Liver (tissue), 9 donors: Measurements from ENCODE around the gene XPR1. TPM values are rescaled to one million over a fixed set of nuclear protein-coding genes. Genes with fewer than 3 reads are reported as not detected.

Experiments
- DNase-seq: peaks from one replicate; pipeline ENCODE4 v3.0.0-alpha.2; 2017; ENCODE audit warnings: low spot score
- H3K27ac ChIP-seq, 2 donors: one replicate each; pipeline ENCODE4 v1.7.0; 2013; ENCODE audit warnings: inconsistent platforms in 2 of 2, low read length in 2 of 2, control low read depth in 1 of 2, low read depth in 1 of 2, mild to moderate bottlenecking in 1 of 2
- H3K27me3 ChIP-seq, 4 donors: one replicate each; pipeline versions ENCODE4 v1.6.1 to v1.7.0; 2013; ENCODE audit warnings: low read length in 3 of 4, inconsistent platforms in 1 of 4, mild to moderate bottlenecking in 1 of 4, moderate library complexity in 1 of 4; ENCODE audit not compliant: control insufficient read depth in 4 of 4, insufficient read depth in 4 of 4
- H3K36me3 ChIP-seq, 4 donors: one replicate each; pipeline versions ENCODE4 v1.6.1 to v1.7.0; 2013; ENCODE audit warnings: low read length in 3 of 4, mild to moderate bottlenecking in 3 of 4, low read depth in 1 of 4, moderate library complexity in 1 of 4; ENCODE audit not compliant: control insufficient read depth in 4 of 4, insufficient read depth in 3 of 4
- H3K4me1 ChIP-seq, 4 donors: one replicate each; pipeline versions ENCODE4 v1.6.1 to v1.7.0; 2013; ENCODE audit warnings: low read length in 3 of 4, mild to moderate bottlenecking in 3 of 4, moderate library complexity in 1 of 4; ENCODE audit not compliant: control insufficient read depth in 4 of 4, insufficient read depth in 4 of 4
- H3K4me3 ChIP-seq, 3 donors: one replicate each; pipeline versions ENCODE4 v1.6.1 to v1.7.0; 2013; ENCODE audit warnings: low read length in 3 of 3, control low read depth in 1 of 3, low read depth in 1 of 3, mild to moderate bottlenecking in 1 of 3
- H3K9ac ChIP-seq, 2 donors: one replicate each; pipeline ENCODE4 v1.7.0; 2013; ENCODE audit warnings: low read length in 2 of 2, mild to moderate bottlenecking in 2 of 2, moderate library complexity in 2 of 2, control low read depth in 1 of 2, low read depth in 1 of 2
- H3K9me3 ChIP-seq, 4 donors: one replicate each; pipeline versions ENCODE4 v1.6.1 to v1.7.0; 2013; ENCODE audit warnings: low read length in 3 of 4; ENCODE audit not compliant: control insufficient read depth in 4 of 4
- ATF3 ChIP-seq: IDR thresholded peaks from 2 replicates; pipeline ENCODE4 v1.6.1; 2016; ENCODE audit warnings: antibody characterized with exemption
- CTCF ChIP-seq: fragments of 150-350 bp; IDR thresholded peaks from 2 replicates; pipeline ENCODE4 v1.5.1; 2017; ENCODE audit warnings: improper control_type of control experiment, low read depth, low read length; ENCODE audit not compliant: missing input control
- EGR1 ChIP-seq, 2 donors: IDR thresholded peaks; 2 replicates each; pipeline ENCODE4 v1.6.1; 2016 to 2018; ENCODE audit warnings: antibody characterized with exemption in 2 of 2, low read depth in 2 of 2
- FOXA1 ChIP-seq: IDR thresholded peaks from 2 replicates; pipeline ENCODE4 v1.6.1; 2016; ENCODE audit warnings: antibody characterized with exemption
- FOXA2 ChIP-seq: IDR thresholded peaks from 2 replicates; pipeline ENCODE4 v1.6.1; 2016; ENCODE audit warnings: antibody characterized with exemption
- GABPA ChIP-seq, 2 donors: IDR thresholded peaks in 1 of 2; conservative IDR thresholded peaks in 1 of 2; 2 replicates each; pipeline ENCODE4 v1.6.1; 2016; ENCODE audit warnings: antibody characterized with exemption in 2 of 2, mild to moderate bottlenecking in 1 of 2, moderate library complexity in 1 of 2
- HNF4A ChIP-seq, 2 donors: conservative IDR thresholded peaks; 2 replicates each; pipeline ENCODE4 v1.6.1; 2016; ENCODE audit warnings: antibody characterized with exemption in 2 of 2, mild to moderate bottlenecking in 2 of 2
- HNF4G ChIP-seq: IDR thresholded peaks from 2 replicates; pipeline ENCODE4 v1.6.1; 2016; ENCODE audit warnings: antibody characterized with exemption
- JUND ChIP-seq, 2 donors: IDR thresholded peaks; 2 replicates each; pipeline ENCODE4 v1.6.1; 2016; ENCODE audit warnings: antibody characterized with exemption in 2 of 2
- MAX ChIP-seq: IDR thresholded peaks from 2 replicates; pipeline ENCODE4 v1.6.1; 2016; ENCODE audit warnings: antibody characterized with exemption
- NR2F2 ChIP-seq: IDR thresholded peaks from 2 replicates; pipeline ENCODE4 v1.6.1; 2016; ENCODE audit warnings: antibody characterized with exemption
- RAD21 ChIP-seq, 2 donors: IDR thresholded peaks; 2 replicates each; pipeline ENCODE4 v1.6.1; 2016; ENCODE audit warnings: antibody characterized with exemption in 2 of 2, mild to moderate bottlenecking in 2 of 2
- REST ChIP-seq: IDR thresholded peaks from 2 replicates; pipeline ENCODE4 v1.6.1; 2016; ENCODE audit warnings: antibody characterized with exemption, mild to moderate bottlenecking
- RXRA ChIP-seq, 2 donors: IDR thresholded peaks; 2 replicates each; pipeline ENCODE4 v1.6.1; 2017 to 2018; ENCODE audit warnings: antibody characterized with exemption in 2 of 2, mild to moderate bottlenecking in 1 of 2
- SP1 ChIP-seq: IDR thresholded peaks from 2 replicates; pipeline ENCODE4 v1.6.1; 2018; ENCODE audit warnings: antibody characterized with exemption, mild to moderate bottlenecking
- TAF1 ChIP-seq: conservative IDR thresholded peaks from 2 replicates; pipeline ENCODE4 v1.6.1; 2016; ENCODE audit warnings: antibody characterized with exemption, mild to moderate bottlenecking
- YY1 ChIP-seq: IDR thresholded peaks from 2 replicates; pipeline ENCODE4 v1.6.1; 2016; ENCODE audit warnings: antibody characterized with exemption, mild to moderate bottlenecking
- ZBTB33 ChIP-seq: IDR thresholded peaks from 2 replicates; pipeline ENCODE4 v1.6.1; 2016; ENCODE audit warnings: antibody characterized with exemption
- WGBS: extraction: QIAGEN DNeasy Blood & Tissue Kit; methylation state at CpG from one replicate; pipeline ENCODE4 v1.1.7; 2013; 5-methylcytosine and 5-hydroxymethylcytosine counted together
- polyA plus RNA-seq, 2 donors: library from polyadenylated mRNA; stranded (reverse) in 1 of 2; unstranded in 1 of 2; fragments of 200-250 nt in 1 of 2; fragments of >200 nt in 1 of 2; fragmentation: Nextera tagmentation in 1 of 2; extraction: Ambion mirVana in 1 of 2; gene quantifications; one replicate each; pipeline versions ENCODE4 v1.2.1 to v1.2.3, GENCODE V29; 2013 to 2015
- total RNA-seq, 2 donors: library from RNA; depleted of rRNA; stranded (reverse); fragments of >200 nt; gene quantifications; one replicate each; pipeline ENCODE4 v1.2.3, GENCODE V29; 2014
- donor health status: healthy.
- donor health status: healthy.
- donor health status: healthy.
- donor health status: healthy.
- donor health status: healthy.

XPR1 gene
- total and polyA plus RNA-seq, 4 donors: 1.8 to 14.3 (median 5.9) TPM

- TF ChIP-seq ATF3 (no peak), TAF1 (no peak)
These were observed 295.5 kb downstream of the XPR1 start (continued) for GRCh38 chr1:180927348-180927747.

- H3K27me3 ChIP-seq: no peaks in the 10 kb centered on the region
These were observed 296.0 kb downstream of the XPR1 start for GRCh38 chr1:180927841-180928240.

More at GRCh38 chr1:180927841-180928240, 296.0 kb downstream of the XPR1 start:
- H3K4me3 ChIP-seq: no peak overlapping the region
- H3K4me1 ChIP-seq: peaks cover 1 to 11% (median 4%) of the 10 kb centered on the region in 4 donors
- no peak for DNase-seq
- WGBS: 87% methylated on average over 4 of the region's 4 CpGs
- no peaks in the 10 kb centered on the region for H3K9me3 ChIP-seq
- TF ChIP-seq CTCF (no peak), GABPA (IDR thresholded peaks at IDR 0.05 in 1 of 2, conservative IDR thresholded peaks at IDR 0.05 in 1 of 2) (no peak), RXRA (IDR thresholded peaks at IDR 0.05) (no peak), NR2F2 (no peak), ATF3 (no peak), HNF4A (conservative IDR thresholded peaks at IDR 0.05) (no peak), MAX (no peak), RAD21 (IDR thresholded peaks at IDR 0.05) (no peak), FOXA2 (no peak), HNF4G (no peak), EGR1 (IDR thresholded peaks at IDR 0.05; ENCODE audit: low read depth in 2 of 2) (no peak), TAF1 (no peak), ZBTB33 (no peak), SP1 (no peak), FOXA1 (no peak), REST (no peak), JUND (IDR thresholded peaks at IDR 0.05) (no peak), YY1 (no peak)
- H3K9ac ChIP-seq: no peak overlapping the region
- H3K27ac ChIP-seq: no peak overlapping the region
- H3K36me3 ChIP-seq: no peaks in the 10 kb centered on the region
